Loucy (cell line): Measurements from ENCODE around the gene CARF.

Experiments used
- EZH2phosphoT487 ChIP-seq: fragments of 200-600 bp; IDR thresholded peaks from 2 replicates; pipeline ENCODE4 v1.6.1; 2018; ENCODE audit warnings: antibody characterized with exemption, mild to moderate bottlenecking, moderate library complexity, borderline replicate concordance
- TF ChIP-seq, protein P1 (sequence below): fragments of 200-600 bp; sonication (generic); conservative IDR thresholded peaks from 2 replicates; pipeline ENCODE4 v1.5.1; 2014; ENCODE audit warnings: mild to moderate bottlenecking, antibody characterized with exemption, low read length

- TF ChIP-seq, protein P1, sequence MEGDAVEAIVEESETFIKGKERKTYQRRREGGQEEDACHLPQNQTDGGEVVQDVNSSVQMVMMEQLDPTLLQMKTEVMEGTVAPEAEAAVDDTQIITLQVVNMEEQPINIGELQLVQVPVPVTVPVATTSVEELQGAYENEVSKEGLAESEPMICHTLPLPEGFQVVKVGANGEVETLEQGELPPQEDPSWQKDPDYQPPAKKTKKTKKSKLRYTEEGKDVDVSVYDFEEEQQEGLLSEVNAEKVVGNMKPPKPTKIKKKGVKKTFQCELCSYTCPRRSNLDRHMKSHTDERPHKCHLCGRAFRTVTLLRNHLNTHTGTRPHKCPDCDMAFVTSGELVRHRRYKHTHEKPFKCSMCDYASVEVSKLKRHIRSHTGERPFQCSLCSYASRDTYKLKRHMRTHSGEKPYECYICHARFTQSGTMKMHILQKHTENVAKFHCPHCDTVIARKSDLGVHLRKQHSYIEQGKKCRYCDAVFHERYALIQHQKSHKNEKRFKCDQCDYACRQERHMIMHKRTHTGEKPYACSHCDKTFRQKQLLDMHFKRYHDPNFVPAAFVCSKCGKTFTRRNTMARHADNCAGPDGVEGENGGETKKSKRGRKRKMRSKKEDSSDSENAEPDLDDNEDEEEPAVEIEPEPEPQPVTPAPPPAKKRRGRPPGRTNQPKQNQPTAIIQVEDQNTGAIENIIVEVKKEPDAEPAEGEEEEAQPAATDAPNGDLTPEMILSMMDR, result no peak
- no peak for TF ChIP-seq EZH2phosphoT487
Measured at GRCh38 chr2:203016716-203017115, 104.6 kb downstream of the CARF start.
